ENCODE data around the gene CCDC27. TPM values are rescaled to one million over a fixed set of nuclear protein-coding genes. Genes with fewer than 3 reads are reported as not detected.

The CCDC27 gene
- total RNA-seq, 6 experiments from 2014 or later = not detected

DNA sequence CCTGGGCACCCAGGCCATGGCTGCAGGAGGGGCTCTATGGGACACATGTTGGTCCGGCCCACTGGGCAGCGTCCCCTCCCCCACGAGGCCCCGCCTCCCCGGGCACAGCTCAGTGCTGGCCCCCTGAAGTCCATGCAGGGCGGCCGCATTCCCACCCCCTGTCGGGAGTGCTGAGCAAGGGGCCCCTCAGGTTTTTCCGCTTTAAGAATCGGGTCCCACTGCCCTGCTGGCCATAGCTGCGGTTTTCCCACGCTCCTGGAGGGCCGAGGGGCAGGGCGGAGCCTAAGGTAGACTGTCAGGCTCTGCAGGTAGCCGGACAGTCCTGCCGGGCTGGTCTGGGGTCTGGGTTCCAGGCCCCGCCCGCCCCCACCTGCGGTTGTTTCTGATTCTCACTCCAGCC lies 43.5 kb upstream of the CCDC27 start:
- no peaks in the 10 kb centered on the region for H3K27me3 ChIP-seq
- WGBS (ENCODE audit: insufficient coverage, low coverage, low lambda C conversion rate, missing lambda C conversion rate) = no CpG with 5 or more reads among the region's 19 CpGs

DNA sequence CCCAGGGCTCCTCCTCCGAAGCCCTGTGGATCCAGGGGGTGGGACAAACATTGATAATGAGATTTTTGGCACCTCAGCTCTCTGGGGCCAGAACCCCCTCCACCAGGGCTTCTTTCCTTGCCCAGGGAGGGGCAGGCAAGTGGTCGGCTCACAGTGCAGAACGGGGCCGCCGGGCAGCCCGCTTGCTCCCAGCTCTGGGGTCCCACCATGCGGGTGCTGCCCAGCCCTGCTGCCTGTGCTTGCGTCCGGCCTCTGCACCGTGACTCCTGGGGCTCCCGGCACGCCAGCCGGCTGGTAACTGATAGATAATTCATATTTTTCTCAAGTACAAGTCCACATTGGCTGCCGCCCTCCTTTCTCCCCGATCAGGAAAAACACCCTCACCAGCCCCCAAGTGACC lies 42.0 kb upstream of the CCDC27 start:
- no peaks in the 10 kb centered on the region for H3K4me1 ChIP-seq
- intact Hi-C loops (cut with DNase I) = no loop called here
- no peak overlapping the region for H3K4me3 ChIP-seq
- no peak for TF ChIP-seq POLR2A (IDR thresholded peaks at IDR 0.05)
- H3K27me3 ChIP-seq = no peaks in the 10 kb centered on the region
- no peaks in the 10 kb centered on the region for H3K9me3 ChIP-seq
- ATAC-seq (no peak), DNase-seq (no peak)
- WGBS (ENCODE audit: insufficient coverage, low coverage, low lambda C conversion rate, missing lambda C conversion rate) = no CpG with 5 or more reads among the region's 15 CpGs
- H3K27ac ChIP-seq = no peak overlapping the region
- H3K36me3 ChIP-seq = no peaks in the 10 kb centered on the region

More for the DNA sequence above, 43.5 kb upstream of the CCDC27 start:
- intact Hi-C loops (cut with DNase I) = no loop called here
- no peaks in the 10 kb centered on the region for H3K4me1 ChIP-seq
- no peak overlapping the region for H3K4me3 ChIP-seq
- TF ChIP-seq POLR2A (IDR thresholded peaks at IDR 0.05) = no peak
- no peak for ATAC-seq
- H3K27ac ChIP-seq = no peak overlapping the region
- H3K36me3 ChIP-seq = no peaks in the 10 kb centered on the region
- DNase-seq = no peak
- no peaks in the 10 kb centered on the region for H3K9me3 ChIP-seq

GRCh38 chr1:3711381-3711779 lies 40.9 kb upstream of the CCDC27 start:
- no peak for DNase-seq
- no peak for TF ChIP-seq POLR2A (IDR thresholded peaks at IDR 0.05)
- TF ChIP-seq, protein P1, sequence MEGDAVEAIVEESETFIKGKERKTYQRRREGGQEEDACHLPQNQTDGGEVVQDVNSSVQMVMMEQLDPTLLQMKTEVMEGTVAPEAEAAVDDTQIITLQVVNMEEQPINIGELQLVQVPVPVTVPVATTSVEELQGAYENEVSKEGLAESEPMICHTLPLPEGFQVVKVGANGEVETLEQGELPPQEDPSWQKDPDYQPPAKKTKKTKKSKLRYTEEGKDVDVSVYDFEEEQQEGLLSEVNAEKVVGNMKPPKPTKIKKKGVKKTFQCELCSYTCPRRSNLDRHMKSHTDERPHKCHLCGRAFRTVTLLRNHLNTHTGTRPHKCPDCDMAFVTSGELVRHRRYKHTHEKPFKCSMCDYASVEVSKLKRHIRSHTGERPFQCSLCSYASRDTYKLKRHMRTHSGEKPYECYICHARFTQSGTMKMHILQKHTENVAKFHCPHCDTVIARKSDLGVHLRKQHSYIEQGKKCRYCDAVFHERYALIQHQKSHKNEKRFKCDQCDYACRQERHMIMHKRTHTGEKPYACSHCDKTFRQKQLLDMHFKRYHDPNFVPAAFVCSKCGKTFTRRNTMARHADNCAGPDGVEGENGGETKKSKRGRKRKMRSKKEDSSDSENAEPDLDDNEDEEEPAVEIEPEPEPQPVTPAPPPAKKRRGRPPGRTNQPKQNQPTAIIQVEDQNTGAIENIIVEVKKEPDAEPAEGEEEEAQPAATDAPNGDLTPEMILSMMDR (IDR thresholded peaks at IDR 0.05) = no peak
- ATAC-seq = no peak
- Histone ChIP-seq H3K4me1 (no peaks in the 10 kb centered on the region), H3K9me3 (no peaks in the 10 kb centered on the region), H3K4me3 (no peak overlapping the region), H3K27me3 (no peaks in the 10 kb centered on the region), H3K36me3 (no peaks in the 10 kb centered on the region), H3K27ac (no peak overlapping the region)
- intact Hi-C loops (cut with DNase I) = no loop called here
- whole genome bisulfite sequencing (ENCODE audit: insufficient coverage, low coverage, low lambda C conversion rate, missing lambda C conversion rate) = 80% methylated on average over 2 of the region's 11 CpGs

- 79% methylated on average over 7 of the region's 24 CpGs for WGBS (ENCODE audit: insufficient coverage, low coverage, low lambda C conversion rate, missing lambda C conversion rate)
- Histone ChIP-seq H3K36me3 (no peaks in the 10 kb centered on the region), H3K4me1 (no peaks in the 10 kb centered on the region), H3K9me3 (no peaks in the 10 kb centered on the region), H3K4me3 (no peak overlapping the region), H3K27ac (no peak overlapping the region), H3K27me3 (no peaks in the 10 kb centered on the region)
- intact Hi-C loops (cut with DNase I) = no loop called here
- TF ChIP-seq, protein P1 (IDR thresholded peaks at IDR 0.05) = no peak
- no peak for TF ChIP-seq POLR2A (IDR thresholded peaks at IDR 0.05)
- DNase-seq (no peak), ATAC-seq (no peak)
These were observed 40.3 kb upstream of the CCDC27 start for GRCh38 chr1:3711780-3712451.

DNA sequence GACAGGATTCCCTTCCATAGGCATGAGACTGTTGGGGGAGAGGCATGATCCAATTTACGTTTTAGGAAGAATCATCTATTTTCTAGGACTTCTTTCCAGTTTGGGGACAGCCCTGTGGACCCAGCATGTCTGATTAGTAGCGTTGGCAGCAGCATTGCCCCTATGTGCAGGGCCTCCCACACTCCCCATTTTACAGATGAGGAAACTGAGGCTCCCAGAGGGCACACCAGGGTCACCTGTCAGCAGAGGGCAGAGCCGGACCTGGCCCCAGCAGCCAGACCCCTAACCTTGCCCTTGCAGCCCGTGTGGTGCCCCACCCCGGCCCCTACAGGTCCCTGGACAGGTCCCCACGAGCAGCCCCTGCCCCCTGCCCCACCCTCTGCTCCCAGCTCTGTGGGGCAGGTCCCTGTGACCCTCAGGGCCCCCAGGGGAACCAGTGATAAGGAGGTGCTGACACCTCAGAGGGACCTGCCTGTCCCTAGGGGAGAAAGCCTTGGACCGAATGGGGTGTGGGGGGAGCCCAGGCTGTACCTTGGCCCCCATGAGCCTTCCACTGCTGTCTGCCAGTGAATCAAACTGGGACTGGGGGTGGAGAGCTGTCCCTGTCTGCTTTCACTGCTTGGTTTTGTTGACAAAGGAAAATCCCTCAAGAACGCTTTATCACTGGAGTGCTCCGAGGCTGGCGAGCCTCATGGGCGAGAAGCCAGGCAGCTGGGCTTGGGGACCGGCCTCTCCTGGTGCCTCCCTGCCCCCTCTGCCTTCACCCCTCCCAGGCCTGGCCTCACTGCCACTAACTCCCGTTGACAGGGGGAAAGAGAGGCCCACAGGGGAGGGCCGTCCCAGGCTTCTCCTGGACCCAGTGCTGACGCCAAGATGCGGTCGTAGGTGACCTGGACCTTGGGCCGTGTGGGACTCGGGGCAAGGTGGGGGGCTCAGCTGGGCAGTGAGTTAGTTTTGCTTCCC lies 39.4 kb upstream of the CCDC27 start:
- ATAC-seq (no peak), DNase-seq (no peak)
- Histone ChIP-seq H3K36me3 (no peaks in the 10 kb centered on the region), H3K4me1 (no peaks in the 10 kb centered on the region), H3K27ac (no peak overlapping the region), H3K27me3 (no peaks in the 10 kb centered on the region), H3K4me3 (no peak overlapping the region), H3K9me3 (no peaks in the 10 kb centered on the region)
- TF ChIP-seq POLR2A (IDR thresholded peaks at IDR 0.05) = no peak
- TF ChIP-seq, protein P1 (IDR thresholded peaks at IDR 0.05) = no peak
- WGBS (ENCODE audit: insufficient coverage, low coverage, low lambda C conversion rate, missing lambda C conversion rate) = no CpG with 5 or more reads among the region's 19 CpGs
- intact Hi-C loops (cut with DNase I) = no loop called here

Data from right lobe of liver (tissue), 6 donors.